Lower leg skin (tissue), 3 donors: ENCODE results near the gene NEGR1.

Experiments
- CTCF ChIP-seq, 3 donors: fragments of 450-650 bp; IDR thresholded peaks; one replicate each; pipeline ENCODE4 v1.5.1; 2016; ENCODE audit warnings: antibody characterized with exemption in 3 of 3, mild to moderate bottlenecking in 3 of 3, moderate library complexity in 2 of 3
- POLR2A ChIP-seq, 2 donors: fragments of 450-650 bp; IDR thresholded peaks; one replicate each; pipeline ENCODE4 v1.6.1; 2016 to 2017; ENCODE audit warnings: antibody characterized with exemption in 2 of 2, mild to moderate bottlenecking in 1 of 2, moderate library complexity in 1 of 2

- TF ChIP-seq CTCF (IDR thresholded peaks at IDR 0.05) (no peak), POLR2A (IDR thresholded peaks at IDR 0.05) (no peak)
Measured at GRCh38 chr1:71967670-71968069, 314.7 kb downstream of the NEGR1 start.
